HG03280 (cell line): ENCODE data around the gene ADAMTS3.
"Not testable (repeated sequence)": the region's sequence is repeated elsewhere in the genome, so short reads cannot be mapped to it uniquely, and the experiment has no call there.

Experiments used
- ATAC-seq: cut with Tn5 transposase; IDR thresholded peaks from one replicate; pipeline ENCODE4 v1.9.1; 2021; ENCODE audit warnings: mild to moderate bottlenecking, moderate library complexity; ENCODE audit not compliant: unreplicated experiment

Gene ADAMTS3

GRCh38 chr4:72484981-72485380 lies 84.0 kb downstream of the ADAMTS3 start:
- ATAC-seq, result no peak

- no peak for ATAC-seq
Observed at GRCh38 chr4:72473434-72473900, 95.6 kb downstream of the ADAMTS3 start.

- no peak for ATAC-seq
Observed at GRCh38 chr4:72471816-72472215, 97.2 kb downstream of the ADAMTS3 start.

- no peak for ATAC-seq
Observed at GRCh38 chr4:72468904-72469502, 100.0 kb downstream of the ADAMTS3 start.

- ATAC-seq, result no peak
Observed at GRCh38 chr4:72467633-72468032, 101.4 kb downstream of the ADAMTS3 start.

- no peak for ATAC-seq
Observed at GRCh38 chr4:72463724-72464123, 105.3 kb downstream of the ADAMTS3 start.

GRCh38 chr4:72457158-72457557 lies 111.9 kb downstream of the ADAMTS3 start:
- ATAC-seq, result no peak

- ATAC-seq, result no peak
Observed at GRCh38 chr4:72451349-72451748, 117.7 kb downstream of the ADAMTS3 start.

GRCh38 chr4:72449705-72450104 lies 119.3 kb downstream of the ADAMTS3 start:
- ATAC-seq, result no peak

GRCh38 chr4:72448231-72448630 lies 120.8 kb downstream of the ADAMTS3 start:
- no peak for ATAC-seq

GRCh38 chr4:72446353-72447055 lies 122.5 kb downstream of the ADAMTS3 start:
- no peak for ATAC-seq

- ATAC-seq, result no peak
Observed at GRCh38 chr4:72444092-72444491, 124.9 kb downstream of the ADAMTS3 start.

- no peak for ATAC-seq
Observed at GRCh38 chr4:72442715-72443114, 126.3 kb downstream of the ADAMTS3 start.

GRCh38 chr4:72442147-72442546 lies 126.9 kb downstream of the ADAMTS3 start:
- no peak for ATAC-seq

- ATAC-seq, result no peak
Observed at GRCh38 chr4:72440386-72440785, 128.6 kb downstream of the ADAMTS3 start.

GRCh38 chr4:72432975-72433374 lies 136.0 kb downstream of the ADAMTS3 start:
- no peak for ATAC-seq

GRCh38 chr4:72432282-72432681 lies 136.7 kb downstream of the ADAMTS3 start:
- ATAC-seq, result no peak

- no peak for ATAC-seq
Observed at GRCh38 chr4:72430988-72431387, 138.0 kb downstream of the ADAMTS3 start.

- no peak for ATAC-seq
Observed at GRCh38 chr4:72430050-72430449, 139.0 kb downstream of the ADAMTS3 start.

GRCh38 chr4:72429397-72429889 lies 139.6 kb downstream of the ADAMTS3 start:
- ATAC-seq, result no peak

GRCh38 chr4:72427057-72427456 lies 142.0 kb downstream of the ADAMTS3 start:
- ATAC-seq, result no peak

GRCh38 chr4:72425908-72426307 lies 143.1 kb downstream of the ADAMTS3 start:
- not testable (repeated sequence) for ATAC-seq
